HG03378 (cell line): ENCODE data around the gene RPL9.
"Not testable (repeated sequence)": the region's sequence is repeated elsewhere in the genome, so short reads cannot be mapped to it uniquely, and the experiment has no call there.

ENCODE experiments used
- ATAC-seq: cut with Tn5 transposase; IDR thresholded peaks from one replicate; pipeline ENCODE4 v1.9.1; 2021; ENCODE audit warnings: mild to moderate bottlenecking, moderate library complexity; ENCODE audit not compliant: unreplicated experiment

RPL9 gene

GRCh38 chr4:39458505-39459300, at the start of gene RPL9, which contains the start of gene LIAS:
Gene RPL9 (minus strand): TSS chr4:39458922. CDS start chr4:39458439, 483 bp downstream.
Gene LIAS (plus strand): TSS chr4:39459056. CDS start chr4:39459118, 62 bp downstream.
- peak; percentile 80 for ATAC-seq

GRCh38 chr4:39505581-39505980, 46.9 kb upstream of the RPL9 start:
- no peak for ATAC-seq

- no peak for ATAC-seq
Observed at GRCh38 chr4:39504538-39504937, 45.8 kb upstream of the RPL9 start.

- not testable (repeated sequence) for ATAC-seq
Observed at GRCh38 chr4:39502664-39503035, 43.9 kb upstream of the RPL9 start.

GRCh38 chr4:39502019-39502663, 43.4 kb upstream of the RPL9 start:
- no peak for ATAC-seq

GRCh38 chr4:39498727-39499020, 40.0 kb upstream of the RPL9 start:
- no peak for ATAC-seq

GRCh38 chr4:39497909-39498726, 39.4 kb upstream of the RPL9 start:
- no peak for ATAC-seq

- no peak for ATAC-seq
Observed at GRCh38 chr4:39495446-39496213, 36.9 kb upstream of the RPL9 start.

GRCh38 chr4:39494354-39494753, 35.6 kb upstream of the RPL9 start:
- no peak for ATAC-seq

- no peak for ATAC-seq
Observed at GRCh38 chr4:39490322-39490721, 31.6 kb upstream of the RPL9 start.

GRCh38 chr4:39486221-39486804, 27.6 kb upstream of the RPL9 start:
- no peak for ATAC-seq

GRCh38 chr4:39484582-39485272, 26.0 kb upstream of the RPL9 start:
- ATAC-seq, result no peak

GRCh38 chr4:39480902-39481695, 22.4 kb upstream of the RPL9 start:
- ATAC-seq, result no peak

- ATAC-seq, result no peak
Observed at GRCh38 chr4:39480251-39480650, 21.5 kb upstream of the RPL9 start.

- ATAC-seq, result no peak
Observed at GRCh38 chr4:39476187-39476895, 17.6 kb upstream of the RPL9 start.

- no peak for ATAC-seq
Observed at GRCh38 chr4:39472396-39472795, 13.7 kb upstream of the RPL9 start.

- no peak for ATAC-seq
Observed at GRCh38 chr4:39470402-39470801, 11.7 kb upstream of the RPL9 start.

GRCh38 chr4:39469429-39470077, 10.8 kb upstream of the RPL9 start:
- ATAC-seq, result peak; percentile 85
